Peyer's patch (tissue), 4 donors: ENCODE measurements around the gene EPHB2. TPM values are rescaled to one million over a fixed set of nuclear protein-coding genes. Genes with fewer than 3 reads are reported as not detected.

Experiments used
- DNase-seq, 3 donors: peaks; one replicate each; pipeline ENCODE4 v3.0.0-alpha.2; 2017 to 2019
- H3K27ac ChIP-seq, 4 donors: fragments of 200-600 bp; sonication (generic); one replicate each; pipeline ENCODE4 v1.5.1; 2016 to 2019
- H3K27me3 ChIP-seq, 2 donors: fragments of 200-600 bp; sonication (generic); one replicate each; pipeline ENCODE4 v1.5.1; 2019
- H3K36me3 ChIP-seq, 3 donors: fragments of 200-600 bp; sonication (generic); one replicate each; pipeline ENCODE4 v1.5.1; 2016 to 2019
- H3K4me1 ChIP-seq, 4 donors: fragments of 200-600 bp; sonication (generic); one replicate each; pipeline ENCODE4 v1.5.1; 2016 to 2019
- H3K4me3 ChIP-seq, 4 donors: fragments of 200-600 bp; sonication (generic); 1 replicate in 3 of 4; 2 replicates in 1 of 4; pipeline ENCODE4 v1.5.1; 2016 to 2019; ENCODE audit warnings: mild to moderate bottlenecking in 1 of 4
- H3K9me3 ChIP-seq, 4 donors: fragments of 200-600 bp; sonication (generic); one replicate each; pipeline ENCODE4 v1.5.1; 2016 to 2019; ENCODE audit warnings: mild to moderate bottlenecking in 1 of 4
- CTCF ChIP-seq, 6 experiments: fragments of 450-650 bp in 4 of 6; fragments of 200-600 bp in 2 of 6; sonication (generic) in 1 of 6; IDR thresholded peaks; one replicate each; pipeline ENCODE4 v1.5.1; 2017 to 2019; ENCODE audit warnings: antibody characterized with exemption in 6 of 6, mild to moderate bottlenecking in 3 of 6, moderate library complexity in 1 of 6
- POLR2A ChIP-seq, 2 donors: fragments of 450-650 bp; IDR thresholded peaks; one replicate each; pipeline ENCODE4 v1.5.1; 2017; ENCODE audit warnings: antibody characterized with exemption in 2 of 2, mild to moderate bottlenecking in 2 of 2, moderate library complexity in 2 of 2
- small RNA-seq, 2 donors: library from RNA; depleted of rRNA; stranded (forward); fragments of <200 nt; gene quantifications; one replicate each; pipeline ENCODE3, GENCODE V24; 2016
- total RNA-seq, 4 donors: library from RNA; depleted of rRNA; stranded (reverse); fragments of >200 nt; gene quantifications; one replicate each; pipeline ENCODE4 v1.1.0, GENCODE V29; 2016

Gene EPHB2
- total RNA-seq, 4 donors from 2014 or later: 24.5 to 71.0 (median 53.9) TPM

- Histone ChIP-seq H3K9me3 (no peaks in the 10 kb centered on the region), H3K36me3 (no peaks in the 10 kb centered on the region), H3K4me3 (no peak overlapping the region), H3K27ac (no peak overlapping the region), H3K27me3 (no peaks in the 10 kb centered on the region), H3K4me1 (no peaks in the 10 kb centered on the region)
- DNase-seq: no peak
- TF ChIP-seq POLR2A (IDR thresholded peaks at IDR 0.05): no peak
- TF ChIP-seq CTCF (IDR thresholded peaks at IDR 0.05): no peak
Observed at GRCh38 chr1:22963044-22963677, 252.5 kb downstream of the EPHB2 start.

- H3K36me3 ChIP-seq: no peaks in the 10 kb centered on the region
- no peak overlapping the region for H3K4me3 ChIP-seq
- no peak for DNase-seq
- peaks cover 0 to 5% (median 0%) of the 10 kb centered on the region in 4 donors for H3K4me1 ChIP-seq
- TF ChIP-seq POLR2A (IDR thresholded peaks at IDR 0.05) (no peak), CTCF (IDR thresholded peaks at IDR 0.05) (no peak)
- no peaks in the 10 kb centered on the region for H3K27me3 ChIP-seq
- no peak overlapping the region for H3K27ac ChIP-seq
- H3K9me3 ChIP-seq: no peaks in the 10 kb centered on the region
Observed at GRCh38 chr1:22966309-22966708, 255.7 kb downstream of the EPHB2 start.

GRCh38 chr1:22967833-22968232 is 257.2 kb downstream of the EPHB2 start:
- H3K27me3 ChIP-seq: no peaks in the 10 kb centered on the region
- no peak for TF ChIP-seq CTCF (IDR thresholded peaks at IDR 0.05)
- TF ChIP-seq POLR2A (IDR thresholded peaks at IDR 0.05): no peak
- H3K9me3 ChIP-seq: no peaks in the 10 kb centered on the region
- H3K4me3 ChIP-seq: no peak overlapping the region
- DNase-seq: no peak
- H3K27ac ChIP-seq: no peak overlapping the region
- no peaks in the 10 kb centered on the region for H3K36me3 ChIP-seq
- H3K4me1 ChIP-seq: peaks cover 0 to 5% (median 0%) of the 10 kb centered on the region in 4 donors

- no peaks in the 10 kb centered on the region for H3K9me3 ChIP-seq
- no peaks in the 10 kb centered on the region for H3K27me3 ChIP-seq
- H3K27ac ChIP-seq: no peak overlapping the region
- H3K4me1 ChIP-seq: peaks cover 0 to 5% (median 0%) of the 10 kb centered on the region in 4 donors
- no peaks in the 10 kb centered on the region for H3K36me3 ChIP-seq
- peak in 1 of 3 donors; percentile 52 for DNase-seq
- no peak overlapping the region for H3K4me3 ChIP-seq
- TF ChIP-seq CTCF (IDR thresholded peaks at IDR 0.05) (no peak), POLR2A (IDR thresholded peaks at IDR 0.05) (no peak)
Observed at GRCh38 chr1:22969304-22969709, 258.7 kb downstream of the EPHB2 start.

- H3K27ac ChIP-seq: no peak overlapping the region
- peaks cover 0 to 5% (median 0%) of the 10 kb centered on the region in 4 donors for H3K4me1 ChIP-seq
- no peak overlapping the region for H3K4me3 ChIP-seq
- no peak for TF ChIP-seq POLR2A (IDR thresholded peaks at IDR 0.05)
- TF ChIP-seq CTCF (IDR thresholded peaks at IDR 0.05): no peak
- no peaks in the 10 kb centered on the region for H3K27me3 ChIP-seq
- H3K9me3 ChIP-seq: no peaks in the 10 kb centered on the region
- DNase-seq: no peak
- H3K36me3 ChIP-seq: no peaks in the 10 kb centered on the region
Observed at GRCh38 chr1:22970096-22970495, 259.5 kb downstream of the EPHB2 start.

Small RNA genes lying within 50 kb of the gene (small RNA-seq; reads per million reads assigned to genes)
- gene MIR4253 (0 reads per million in 2 donors), gene MIR4684 (0 reads per million in 2 donors)

Other genes starting within 250 kb of the EPHB2 start
- gene EPHA8, start 147.3 kb upstream of the EPHB2 start, total RNA-seq: not detected
- gene C1QA, start 74.2 kb upstream of the EPHB2 start, total RNA-seq: 10 to 100 TPM; 12.3 to 90.8 (median 28.7) TPM
- gene C1QC, start 67.2 kb upstream of the EPHB2 start, total RNA-seq: 10 to 100 TPM; 30.1 to 85.0 (median 50.0) TPM
- 100 to 1,000 TPM in 2 of 4 donors, 10 to 100 TPM in 2; 54.3 to 107 (median 86.1) TPM for gene C1QB, start 57.6 kb upstream of the EPHB2 start, total RNA-seq